ENCODE results near the gene TRNT1.

The TRNT1 gene

DNA sequence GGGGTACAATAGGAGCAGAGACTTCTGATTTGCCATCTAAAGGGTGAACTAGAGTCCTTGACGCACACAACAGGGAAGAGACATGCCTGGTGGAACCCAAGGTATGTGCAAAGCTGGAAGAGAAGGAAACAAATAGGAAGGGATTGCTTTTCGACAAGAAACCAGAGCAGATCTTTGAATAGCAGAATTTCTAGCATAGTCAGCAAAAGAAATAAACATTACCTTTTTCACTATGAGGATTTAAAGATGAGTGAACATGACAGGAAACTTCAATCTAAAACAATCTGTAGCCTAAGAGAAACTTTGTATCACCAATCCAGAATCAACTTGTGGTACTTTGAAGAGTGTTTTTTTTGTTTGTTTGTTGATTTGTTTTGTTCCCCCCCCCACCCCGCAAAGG lies 21.5 kb upstream of the TRNT1 start:
- Mint-ChIP-seq H3K9me3 (no peaks in the 10 kb centered on the region), H3K27ac (no peak overlapping the region), H3K36me3 (no peaks in the 10 kb centered on the region), H3K27me3 (peaks cover 5% of the 10 kb centered on the region), H3K4me1 (no peaks in the 10 kb centered on the region), H3K4me3 (no peak overlapping the region)
- no peak for DNase-seq
- CTCF ChIA-PET: no interaction called here

DNA sequence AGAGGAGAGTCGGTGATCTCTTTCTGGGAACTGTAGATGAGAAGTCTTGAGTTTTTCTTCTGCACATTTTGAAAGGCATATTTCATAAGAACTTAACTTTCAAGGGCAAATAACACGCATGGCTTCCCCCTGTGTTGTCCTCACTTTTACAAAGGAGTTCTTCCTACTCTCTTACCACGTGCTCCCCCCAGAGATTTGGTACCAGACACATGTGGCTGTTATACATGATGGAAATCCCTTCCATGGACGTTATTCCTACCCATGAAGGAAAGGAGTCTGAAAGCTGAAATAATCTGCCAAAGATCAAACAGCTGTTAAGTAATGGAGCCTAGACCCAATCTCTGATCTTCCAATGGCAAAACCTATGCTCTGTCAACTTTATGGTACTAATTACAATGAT lies 20.9 kb upstream of the TRNT1 start:
- Mint-ChIP-seq H3K9me3 (no peaks in the 10 kb centered on the region), H3K4me3 (no peak overlapping the region), H3K4me1 (no peaks in the 10 kb centered on the region), H3K27me3 (peaks cover 5% of the 10 kb centered on the region), H3K36me3 (no peaks in the 10 kb centered on the region), H3K27ac (no peak overlapping the region)
- CTCF ChIA-PET: no interaction called here
- no peak for DNase-seq

- no peak overlapping the region for H3K27ac Mint-ChIP-seq
- no peaks in the 10 kb centered on the region for H3K36me3 Mint-ChIP-seq
- DNase-seq: no peak
- no peaks in the 10 kb centered on the region for H3K4me1 Mint-ChIP-seq
- CTCF ChIA-PET: no interaction called here
- no peaks in the 10 kb centered on the region for H3K9me3 Mint-ChIP-seq
- peaks cover 5% of the 10 kb centered on the region for H3K27me3 Mint-ChIP-seq
- no peak overlapping the region for H3K4me3 Mint-ChIP-seq
Observed at GRCh38 chr3:3107181-3107580, 19.6 kb upstream of the TRNT1 start.

DNA sequence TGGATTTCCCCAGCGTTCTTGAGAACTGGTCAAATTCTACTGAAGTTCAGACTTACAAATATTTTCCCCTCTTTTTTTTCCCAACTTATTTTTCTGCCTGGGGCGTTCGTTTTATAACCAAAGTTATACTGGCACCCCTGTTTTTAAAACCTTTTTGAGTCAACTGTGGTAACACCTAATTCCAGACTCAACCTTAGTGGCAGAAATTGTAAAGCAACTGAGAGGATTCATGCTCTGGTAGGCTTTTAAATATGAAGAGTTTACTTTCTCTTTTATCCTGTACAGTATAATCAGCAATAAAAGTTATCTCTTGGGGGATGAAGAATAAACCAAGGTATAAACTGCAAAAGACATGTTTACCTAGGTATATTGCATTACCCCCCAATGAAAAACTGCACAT lies 18.9 kb upstream of the TRNT1 start:
- H3K4me3 Mint-ChIP-seq: no peak overlapping the region
- CTCF ChIA-PET: no interaction called here
- H3K36me3 Mint-ChIP-seq: no peaks in the 10 kb centered on the region

GRCh38 chr3:3109407-3110298 lies 17.1 kb upstream of the TRNT1 start:
- no peak for DNase-seq
- Mint-ChIP-seq H3K27me3 (peaks cover 5% of the 10 kb centered on the region), H3K36me3 (no peaks in the 10 kb centered on the region), H3K9me3 (no peaks in the 10 kb centered on the region), H3K4me3 (no peak overlapping the region), H3K27ac (no peak overlapping the region), H3K4me1 (no peaks in the 10 kb centered on the region)
- CTCF ChIA-PET: interaction anchor here (1.2 kb wide), 1 partner anchor 10 kb away, joined by 3 read pairs; no protein-coding TSS in a partner anchor

More for the DNA sequence above, 18.9 kb upstream of the TRNT1 start:
- Mint-ChIP-seq H3K4me1 (no peaks in the 10 kb centered on the region), H3K27me3 (peaks cover 5% of the 10 kb centered on the region), H3K27ac (no peak overlapping the region), H3K9me3 (no peaks in the 10 kb centered on the region)
- no peak for DNase-seq

- DNase-seq: no peak
- no peak within 1 kb of the TSS for H3K4me3 Mint-ChIP-seq
- no peaks in the 10 kb centered on the region for H3K4me1 Mint-ChIP-seq
- H3K36me3 Mint-ChIP-seq: no peaks in the 10 kb centered on the region
- H3K27me3 Mint-ChIP-seq: peaks cover 5% of the 10 kb centered on the region
- no peaks in the 10 kb centered on the region for H3K9me3 Mint-ChIP-seq
- H3K27ac Mint-ChIP-seq: no peak within 1 kb of the TSS
- CTCF ChIA-PET: no interaction called here
Observed at GRCh38 chr3:3110299-3110630, 16.5 kb upstream of the TRNT1 start, which contains the start of gene IL5RA. Gene IL5RA (minus strand): TSS chr3:3110374. CDS start chr3:3104984, 5,390 bp downstream.

DNA sequence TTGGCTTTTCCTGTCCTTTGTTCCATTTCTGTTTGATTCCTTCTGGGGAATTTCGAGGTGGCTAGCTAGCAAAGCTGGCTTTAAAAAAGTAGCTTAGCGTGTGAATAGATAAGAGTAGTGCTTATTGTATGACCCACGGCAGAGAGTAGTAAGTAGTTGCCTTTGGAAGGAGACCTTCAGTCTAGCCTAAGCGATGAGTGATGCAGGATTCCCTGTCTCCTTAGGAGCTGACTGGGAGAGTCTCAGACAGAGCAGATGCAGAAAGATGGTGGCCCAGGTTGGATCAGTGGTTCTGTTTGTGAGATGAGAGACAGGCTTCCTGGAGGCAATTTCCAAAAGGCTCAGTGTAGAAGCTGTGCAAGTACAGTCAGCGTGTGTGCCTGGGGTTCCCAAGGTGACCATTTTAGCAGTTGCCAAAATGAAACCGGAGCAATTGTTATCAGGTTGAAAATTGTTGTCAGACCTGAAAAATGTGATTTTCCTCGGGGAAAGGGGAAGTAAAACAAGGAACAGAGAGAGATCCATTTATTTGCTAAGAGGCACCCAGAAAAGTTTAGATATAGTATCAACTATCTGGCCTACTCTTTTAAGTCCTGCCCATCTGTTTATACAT lies 15.9 kb upstream of the TRNT1 start:
- Mint-ChIP-seq H3K4me1 (no peaks in the 10 kb centered on the region), H3K9me3 (no peaks in the 10 kb centered on the region), H3K36me3 (no peaks in the 10 kb centered on the region), H3K4me3 (no peak overlapping the region), H3K27ac (no peak overlapping the region), H3K27me3 (no peaks in the 10 kb centered on the region)
- DNase-seq: no peak
- CTCF ChIA-PET: no interaction called here

DNA sequence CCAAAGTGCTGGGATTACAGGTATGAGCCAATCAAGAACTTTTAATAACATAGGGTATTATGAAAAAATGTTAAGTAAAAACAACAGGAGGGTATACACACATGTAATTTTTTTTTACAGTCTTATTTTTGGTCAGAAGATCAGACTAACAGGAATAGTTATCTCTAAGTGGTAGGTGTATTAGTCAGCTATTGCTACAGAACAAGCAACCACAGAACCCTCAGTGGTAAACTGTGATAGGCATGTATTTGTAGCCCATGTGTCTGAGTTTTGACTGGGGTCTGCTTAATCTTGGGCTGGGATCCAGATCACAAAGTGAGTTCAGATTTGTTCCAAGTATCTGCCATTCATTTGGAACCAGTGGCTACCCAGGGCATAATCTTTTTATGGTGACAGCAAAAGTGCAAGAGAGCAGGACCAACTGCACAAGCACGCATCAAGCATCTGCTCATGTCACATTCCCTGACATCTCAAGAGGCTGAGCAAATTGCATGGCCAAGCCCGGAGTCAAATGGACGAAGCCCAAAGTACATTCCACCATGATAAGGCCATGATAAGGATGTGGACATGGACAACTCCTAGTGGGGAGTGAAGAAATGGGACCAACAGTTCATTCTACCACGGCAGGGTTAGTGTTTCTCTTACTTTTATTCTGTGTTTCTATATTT lies 13.6 kb upstream of the TRNT1 start:
- H3K27me3 Mint-ChIP-seq: peaks cover 4% of the 10 kb centered on the region
- no peaks in the 10 kb centered on the region for H3K36me3 Mint-ChIP-seq
- no peak for DNase-seq
- no peaks in the 10 kb centered on the region for H3K9me3 Mint-ChIP-seq
- no peaks in the 10 kb centered on the region for H3K4me1 Mint-ChIP-seq
- CTCF ChIA-PET: no interaction called here
- H3K4me3 Mint-ChIP-seq: no peak overlapping the region
- no peak overlapping the region for H3K27ac Mint-ChIP-seq

- Mint-ChIP-seq H3K4me3 (no peak overlapping the region), H3K27me3 (peaks cover 12% of the 10 kb centered on the region), H3K9me3 (no peaks in the 10 kb centered on the region), H3K27ac (no peak overlapping the region), H3K36me3 (no peaks in the 10 kb centered on the region), H3K4me1 (no peaks in the 10 kb centered on the region)
- CTCF ChIA-PET: no interaction called here
- DNase-seq: no peak
Observed at GRCh38 chr3:3117651-3118050, 9.1 kb upstream of the TRNT1 start.

- DNase-seq: no peak
- H3K4me3 Mint-ChIP-seq: no peak overlapping the region
Observed at GRCh38 chr3:3119393-3119851, 7.3 kb upstream of the TRNT1 start.

DNA sequence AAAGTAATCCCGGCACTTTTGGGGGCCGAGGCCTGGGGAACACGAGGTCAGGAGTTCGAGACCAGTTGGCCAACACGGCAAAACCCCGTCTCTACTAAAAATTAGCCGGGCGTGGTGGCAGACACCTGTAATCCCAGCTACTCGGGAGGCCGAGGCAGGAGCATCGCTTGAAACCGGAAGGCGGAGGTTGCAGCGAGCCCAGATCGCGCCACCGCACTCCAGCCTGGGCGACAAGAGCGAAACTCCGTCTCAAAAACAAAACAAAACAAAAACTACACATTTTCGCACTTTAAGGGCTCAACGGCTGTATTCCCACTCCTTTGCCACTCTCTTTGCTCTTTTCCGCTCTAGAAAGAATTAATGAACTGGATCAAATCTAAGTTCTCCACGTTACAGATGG lies 763 bp upstream of the TRNT1 start:
- peak overlapping the region; percentile 95 for H3K27ac Mint-ChIP-seq
- peak overlapping the region; percentile 86 for H3K4me3 Mint-ChIP-seq
- DNase-seq: no peak
- peaks cover 30% of the 10 kb centered on the region for H3K36me3 Mint-ChIP-seq
- CTCF ChIA-PET: no interaction called here
- peaks cover 38% of the 10 kb centered on the region for H3K4me1 Mint-ChIP-seq
- H3K9me3 Mint-ChIP-seq: no peaks in the 10 kb centered on the region
- H3K27me3 Mint-ChIP-seq: peaks cover 4% of the 10 kb centered on the region

More at GRCh38 chr3:3119393-3119851, 7.3 kb upstream of the TRNT1 start:
- Mint-ChIP-seq H3K4me1 (no peaks in the 10 kb centered on the region), H3K36me3 (no peaks in the 10 kb centered on the region), H3K27me3 (peaks cover 12% of the 10 kb centered on the region), H3K9me3 (no peaks in the 10 kb centered on the region), H3K27ac (no peak overlapping the region)
- CTCF ChIA-PET: no interaction called here

DNA sequence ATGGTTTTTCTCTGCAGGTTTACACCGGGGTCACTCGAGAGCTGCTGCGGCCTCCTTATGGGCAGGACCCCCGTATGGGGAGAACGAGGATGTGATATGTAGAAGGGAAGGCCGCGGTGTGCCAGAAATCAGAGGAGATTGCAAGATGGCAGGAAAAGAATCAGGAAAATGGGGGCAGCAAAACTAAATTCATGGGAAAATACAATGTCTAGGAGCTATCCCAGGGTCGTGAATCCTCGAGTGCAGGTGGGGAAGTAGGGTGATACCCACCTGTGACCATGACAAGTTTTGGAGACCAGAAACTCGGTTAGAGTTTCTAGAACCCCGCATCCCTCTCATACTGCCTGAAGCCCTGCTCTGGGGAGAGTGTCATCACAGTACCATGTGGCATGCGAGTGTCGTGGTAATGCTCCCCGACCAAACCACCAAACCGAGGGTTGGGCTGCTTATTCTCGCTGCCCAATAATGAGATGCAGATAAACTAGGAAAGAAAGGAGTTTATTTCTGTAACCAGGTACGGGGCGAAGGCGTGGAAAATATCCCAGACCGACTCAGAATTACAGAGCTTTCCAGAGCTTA lies 781 bp downstream of the TRNT1 start:
- DNase-seq: peak; percentile 40

DNA sequence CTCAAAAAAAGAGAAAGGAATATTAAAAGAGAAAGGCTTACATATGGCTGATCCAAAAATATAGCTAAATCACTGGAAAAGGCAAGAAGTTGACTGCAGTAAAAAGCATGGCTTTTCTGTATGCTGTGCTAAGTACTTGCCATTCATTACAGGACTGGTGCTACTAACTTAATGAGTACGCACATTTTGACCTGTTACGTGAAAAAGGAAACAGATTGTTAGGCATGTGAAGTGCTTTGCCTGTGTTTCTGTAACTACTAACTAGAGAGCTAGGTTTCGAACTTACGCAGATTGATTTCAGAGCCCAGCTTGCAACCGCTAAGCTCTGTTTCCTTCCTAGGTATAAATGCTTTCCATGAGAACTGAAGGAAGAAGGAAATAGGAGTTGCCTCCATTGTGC lies 2.8 kb downstream of the TRNT1 start:
- Mint-ChIP-seq H3K4me1 (peaks cover 51% of the 10 kb centered on the region), H3K9me3 (no peaks in the 10 kb centered on the region), H3K27ac (no peak overlapping the region), H3K36me3 (peaks cover 46% of the 10 kb centered on the region), H3K4me3 (no peak overlapping the region), H3K27me3 (no peaks in the 10 kb centered on the region)
- CTCF ChIA-PET: interaction anchor here (0.9 to 1.3 kb wide), 3 partner anchors 17 to 41 kb away, joined by 3 to 4 read pairs (median 4); no protein-coding TSS in a partner anchor
- no peak for DNase-seq

More for the DNA sequence above, 781 bp downstream of the TRNT1 start:
- CTCF ChIA-PET: interaction anchor here (1.5 kb wide), 1 partner anchor 44 kb away, joined by 3 read pairs; no protein-coding TSS in a partner anchor
- peak overlapping the region; percentile 95 for H3K27ac Mint-ChIP-seq
- H3K27me3 Mint-ChIP-seq: no peaks in the 10 kb centered on the region
- peaks cover 38% of the 10 kb centered on the region for H3K4me1 Mint-ChIP-seq
- H3K36me3 Mint-ChIP-seq: peaks cover 35% of the 10 kb centered on the region
- H3K9me3 Mint-ChIP-seq: no peaks in the 10 kb centered on the region
- H3K4me3 Mint-ChIP-seq: peak overlapping the region; percentile 86

GRCh38 chr3:3133500-3133899 lies 6.8 kb downstream of the TRNT1 start:
- Mint-ChIP-seq H3K36me3 (peaks cover 57% of the 10 kb centered on the region), H3K4me1 (peaks cover 41% of the 10 kb centered on the region)

More at GRCh38 chr3:3133500-3133899, 6.8 kb downstream of the TRNT1 start:
- DNase-seq: no peak
- no peaks in the 10 kb centered on the region for H3K9me3 Mint-ChIP-seq
- no peak overlapping the region for H3K4me3 Mint-ChIP-seq
- CTCF ChIA-PET: interaction anchor here (1.0 kb wide), 1 partner anchor 13 kb away, joined by 3 read pairs; no protein-coding TSS in a partner anchor
- no peak overlapping the region for H3K27ac Mint-ChIP-seq
- H3K27me3 Mint-ChIP-seq: no peaks in the 10 kb centered on the region
